PFSK-1 (cell line): ENCODE results near the gene GCHFR.

Source experiments
- POLR2AphosphoS5 ChIP-seq: IDR thresholded peaks from 2 replicates; pipeline ENCODE4 v1.6.1; 2012; ENCODE audit warnings: low read depth, mild to moderate bottlenecking, control low read depth, low read length, moderate library complexity
- REST ChIP-seq, 2 experiments: IDR thresholded peaks; 2 replicates each; pipeline versions ENCODE4 v1.6.1 to v1.8.0; 2011 to 2012; ENCODE audit warnings: low read depth in 2 of 2, low read length in 2 of 2, control low read depth in 1 of 2, inconsistent platforms in 1 of 2, mild to moderate bottlenecking in 1 of 2, moderate library complexity in 1 of 2; ENCODE audit not compliant: insufficient read depth in 1 of 2
- SIN3A ChIP-seq: IDR thresholded peaks from 2 replicates; pipeline ENCODE4 v1.6.1; 2012; ENCODE audit warnings: mild to moderate bottlenecking, low read length, moderate library complexity, borderline replicate concordance; ENCODE audit not compliant: insufficient read depth

GRCh38 chr15:40796512-40796911 is 32.6 kb downstream of the GCHFR start:
- TF ChIP-seq POLR2AphosphoS5 (no peak), REST (IDR thresholded peaks at IDR 0.05; ENCODE audit: insufficient read depth in 1 of 2, low read depth in 2 of 2, low read length in 2 of 2) (no peak), SIN3A (no peak)
